HepG2 (cell line): ENCODE measurements around the gene SLX4. TPM values are rescaled to one million over a fixed set of nuclear protein-coding genes. Genes with fewer than 3 reads are reported as not detected.
A peak's percentile ranks its signal among the peaks of the same experiment; 100 is the strongest.

Source experiments
- CREM ChIP-seq, 2 experiments: sonication (generic) in 1 of 2; formaldehyde crosslinking in 1 of 2; IDR thresholded peaks; 2 replicates each; pipeline versions ENCODE4 v1.4.0 to v1.6.1; 2016 to 2020; ENCODE audit warnings: antibody characterized with exemption in 1 of 2, mild to moderate bottlenecking in 1 of 2, missing genetic modification reagents in 1 of 2
- DMAP1 ChIP-seq: IDR thresholded peaks from 2 replicates; pipeline ENCODE4 v1.6.1; 2016
- HMG20A ChIP-seq: IDR thresholded peaks from 2 replicates; pipeline ENCODE4 v1.6.1; 2016; ENCODE audit warnings: borderline replicate concordance
- KLF9 ChIP-seq: IDR thresholded peaks from 2 replicates; pipeline ENCODE4 v1.6.1; 2016; ENCODE audit warnings: low read depth
- MXD4 ChIP-seq: IDR thresholded peaks from 2 replicates; pipeline ENCODE4 v1.6.1; 2016; ENCODE audit warnings: mild to moderate bottlenecking, missing biosample characterization, missing genetic modification reagents
- SP4 ChIP-seq: sonication (generic); formaldehyde crosslinking; IDR thresholded peaks from 2 replicates; pipeline ENCODE4 v1.8.1; 2023; ENCODE audit warnings: mild to moderate bottlenecking, missing genetic modification reagents
- ZBTB7B ChIP-seq: sonication (generic); formaldehyde crosslinking; IDR thresholded peaks from 2 replicates; pipeline ENCODE4 v1.4.0; 2020; ENCODE audit warnings: missing genetic modification reagents
- ZNF549 ChIP-seq: sonication (generic); formaldehyde crosslinking; IDR thresholded peaks from 2 replicates; pipeline ENCODE4 v1.5.0; 2020; ENCODE audit warnings: missing genetic modification reagents
- ZSCAN30 ChIP-seq: sonication (generic); formaldehyde crosslinking; IDR thresholded peaks from 2 replicates; pipeline ENCODE4 v1.5.0; 2020; ENCODE audit warnings: mild to moderate bottlenecking, missing genetic modification reagents
- polyA plus RNA-seq, 8 experiments: library from polyadenylated mRNA; depleted of rRNA in 3 of 8; stranded (reverse) in 7 of 8; unstranded in 1 of 8; fragments of >200 nt; fragmentation: Illumina TruSeq in 4 of 8; extraction: Trizol in 4 of 8; gene quantifications; 2 replicates each; pipeline versions ENCODE4 v1.2.1 to v1.2.3, GENCODE V29; 2011 to 2016; ENCODE audit warnings: low read depth in 4 of 8, missing spikeins in 1 of 8, mixed read lengths in 1 of 8; ENCODE audit not compliant: insufficient read depth in 1 of 8
- total RNA-seq, 5 experiments: library from RNA; depleted of rRNA; stranded (reverse); fragments of >200 nt; fragmentation: Illumina TruSeq; extraction: Trizol; gene quantifications; 2 replicates each; pipeline ENCODE4 v1.2.3, GENCODE V29; 2016; ENCODE audit warnings: low read depth in 1 of 5
- TF ChIP-seq, protein P1 (sequence below): sonication (generic); formaldehyde crosslinking; IDR thresholded peaks from 2 replicates; pipeline ENCODE4 v1.4.0; 2020; ENCODE audit warnings: missing genetic modification reagents, borderline replicate concordance
- TF ChIP-seq, protein P2 (sequence below): sonication (generic); formaldehyde crosslinking; IDR thresholded peaks from 2 replicates; pipeline ENCODE4 v1.4.0; 2020; ENCODE audit warnings: missing genetic modification reagents; ENCODE audit errors: not compliant biosample characterization
- TF ChIP-seq, protein P3 (sequence below): sonication (generic); formaldehyde crosslinking; IDR thresholded peaks from 2 replicates; pipeline ENCODE4 v1.4.0; 2020; ENCODE audit warnings: mild to moderate bottlenecking, missing genetic modification reagents
- TF ChIP-seq, protein P4 (sequence below): sonication (generic); formaldehyde crosslinking; IDR thresholded peaks from 2 replicates; pipeline ENCODE4 v1.5.0; 2020; ENCODE audit warnings: mild to moderate bottlenecking, missing genetic modification reagents, borderline replicate concordance

SLX4 gene
- total and polyA plus RNA-seq, 2 of the 13 experiments (the other 11 are each of a cell fraction or from before 2014, with no cell fraction given) = 1.1 to 3.6 TPM

DNA sequence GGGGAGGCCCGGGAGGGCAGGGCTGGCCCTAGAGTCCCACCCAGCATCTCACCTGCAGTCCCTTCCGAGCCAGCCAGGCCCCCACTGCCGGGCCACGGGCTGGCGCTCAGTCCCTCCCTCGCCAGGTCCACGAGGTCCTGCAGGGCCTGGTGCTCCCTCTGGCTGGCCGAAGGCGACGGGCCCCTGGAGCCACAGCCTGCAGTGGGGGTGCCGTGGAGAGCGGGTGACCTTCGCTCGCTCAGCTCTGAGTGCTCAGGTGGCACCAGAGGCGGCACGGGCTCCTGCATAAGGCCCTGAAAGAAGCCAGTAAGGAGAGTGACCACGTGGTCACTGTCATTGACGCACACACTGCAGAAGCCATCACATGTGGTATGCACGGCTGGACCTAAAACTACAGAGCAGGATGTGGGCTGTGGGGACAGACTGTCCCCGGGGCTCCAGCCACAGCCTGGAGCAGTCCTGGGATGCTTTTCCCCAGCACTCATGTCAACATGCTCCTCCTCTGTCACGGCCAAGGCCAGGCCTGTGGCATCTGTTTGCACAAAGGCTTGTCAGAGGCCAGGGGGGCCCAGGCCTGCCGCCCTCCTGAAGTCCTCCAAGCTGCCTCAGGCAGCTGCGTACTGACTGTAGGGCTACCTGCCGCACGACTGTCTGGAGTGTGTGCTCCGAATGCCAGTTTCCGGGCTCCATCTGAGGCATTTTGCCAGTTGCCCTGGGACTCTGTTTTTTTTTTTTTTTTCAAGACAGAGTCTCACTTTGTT lies 15.1 kb downstream of the SLX4 start (continued):
- TF ChIP-seq HMG20A (CRISPR knock-in tag) = peak; percentile 78; the same call in 1 of the 2 replicates
- no peak for TF ChIP-seq ZNF549 (CRISPR knock-in tag)
- TF ChIP-seq, protein P1, sequence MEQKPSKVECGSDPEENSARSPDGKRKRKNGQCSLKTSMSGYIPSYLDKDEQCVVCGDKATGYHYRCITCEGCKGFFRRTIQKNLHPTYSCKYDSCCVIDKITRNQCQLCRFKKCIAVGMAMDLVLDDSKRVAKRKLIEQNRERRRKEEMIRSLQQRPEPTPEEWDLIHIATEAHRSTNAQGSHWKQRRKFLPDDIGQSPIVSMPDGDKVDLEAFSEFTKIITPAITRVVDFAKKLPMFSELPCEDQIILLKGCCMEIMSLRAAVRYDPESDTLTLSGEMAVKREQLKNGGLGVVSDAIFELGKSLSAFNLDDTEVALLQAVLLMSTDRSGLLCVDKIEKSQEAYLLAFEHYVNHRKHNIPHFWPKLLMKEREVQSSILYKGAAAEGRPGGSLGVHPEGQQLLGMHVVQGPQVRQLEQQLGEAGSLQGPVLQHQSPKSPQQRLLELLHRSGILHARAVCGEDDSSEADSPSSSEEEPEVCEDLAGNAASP (CRISPR knock-in tag) = peak; percentile 93; the same call in 1 of the 2 replicates
- no peak for TF ChIP-seq KLF9 (CRISPR knock-in tag)
- TF ChIP-seq, protein P2, sequence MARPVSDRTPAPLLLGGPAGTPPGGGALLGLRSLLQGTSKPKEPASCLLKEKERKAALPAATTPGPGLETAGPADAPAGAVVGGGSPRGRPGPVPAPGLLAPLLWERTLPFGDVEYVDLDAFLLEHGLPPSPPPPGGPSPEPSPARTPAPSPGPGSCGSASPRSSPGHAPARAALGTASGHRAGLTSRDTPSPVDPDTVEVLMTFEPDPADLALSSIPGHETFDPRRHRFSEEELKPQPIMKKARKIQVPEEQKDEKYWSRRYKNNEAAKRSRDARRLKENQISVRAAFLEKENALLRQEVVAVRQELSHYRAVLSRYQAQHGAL = peak; percentile 91
- peak; percentile 92 for TF ChIP-seq ZBTB7B (CRISPR knock-in tag)
- TF ChIP-seq ZSCAN30 (CRISPR knock-in tag) = peak; percentile 59; the same call in 1 of the 2 replicates
- peak; percentile 67; the same call in 1 of the 2 replicates for TF ChIP-seq MXD4 (CRISPR knock-in tag)
- TF ChIP-seq DMAP1 (CRISPR knock-in tag) = peak; percentile 89
- TF ChIP-seq CREM (IDR thresholded peaks at IDR 0.05) = peak; percentile 52; the same call in 1 of the 2 replicates
- no peak for TF ChIP-seq CREM (CRISPR knock-in tag; IDR thresholded peaks at IDR 0.05)
- TF ChIP-seq, protein P3, sequence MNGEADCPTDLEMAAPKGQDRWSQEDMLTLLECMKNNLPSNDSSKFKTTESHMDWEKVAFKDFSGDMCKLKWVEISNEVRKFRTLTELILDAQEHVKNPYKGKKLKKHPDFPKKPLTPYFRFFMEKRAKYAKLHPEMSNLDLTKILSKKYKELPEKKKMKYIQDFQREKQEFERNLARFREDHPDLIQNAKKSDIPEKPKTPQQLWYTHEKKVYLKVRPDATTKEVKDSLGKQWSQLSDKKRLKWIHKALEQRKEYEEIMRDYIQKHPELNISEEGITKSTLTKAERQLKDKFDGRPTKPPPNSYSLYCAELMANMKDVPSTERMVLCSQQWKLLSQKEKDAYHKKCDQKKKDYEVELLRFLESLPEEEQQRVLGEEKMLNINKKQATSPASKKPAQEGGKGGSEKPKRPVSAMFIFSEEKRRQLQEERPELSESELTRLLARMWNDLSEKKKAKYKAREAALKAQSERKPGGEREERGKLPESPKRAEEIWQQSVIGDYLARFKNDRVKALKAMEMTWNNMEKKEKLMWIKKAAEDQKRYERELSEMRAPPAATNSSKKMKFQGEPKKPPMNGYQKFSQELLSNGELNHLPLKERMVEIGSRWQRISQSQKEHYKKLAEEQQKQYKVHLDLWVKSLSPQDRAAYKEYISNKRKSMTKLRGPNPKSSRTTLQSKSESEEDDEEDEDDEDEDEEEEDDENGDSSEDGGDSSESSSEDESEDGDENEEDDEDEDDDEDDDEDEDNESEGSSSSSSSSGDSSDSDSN = peak; percentile 75
- TF ChIP-seq SP4 (CRISPR knock-in tag) = peak; percentile 58; the same call in 1 of the 2 replicates
- TF ChIP-seq, protein P4, sequence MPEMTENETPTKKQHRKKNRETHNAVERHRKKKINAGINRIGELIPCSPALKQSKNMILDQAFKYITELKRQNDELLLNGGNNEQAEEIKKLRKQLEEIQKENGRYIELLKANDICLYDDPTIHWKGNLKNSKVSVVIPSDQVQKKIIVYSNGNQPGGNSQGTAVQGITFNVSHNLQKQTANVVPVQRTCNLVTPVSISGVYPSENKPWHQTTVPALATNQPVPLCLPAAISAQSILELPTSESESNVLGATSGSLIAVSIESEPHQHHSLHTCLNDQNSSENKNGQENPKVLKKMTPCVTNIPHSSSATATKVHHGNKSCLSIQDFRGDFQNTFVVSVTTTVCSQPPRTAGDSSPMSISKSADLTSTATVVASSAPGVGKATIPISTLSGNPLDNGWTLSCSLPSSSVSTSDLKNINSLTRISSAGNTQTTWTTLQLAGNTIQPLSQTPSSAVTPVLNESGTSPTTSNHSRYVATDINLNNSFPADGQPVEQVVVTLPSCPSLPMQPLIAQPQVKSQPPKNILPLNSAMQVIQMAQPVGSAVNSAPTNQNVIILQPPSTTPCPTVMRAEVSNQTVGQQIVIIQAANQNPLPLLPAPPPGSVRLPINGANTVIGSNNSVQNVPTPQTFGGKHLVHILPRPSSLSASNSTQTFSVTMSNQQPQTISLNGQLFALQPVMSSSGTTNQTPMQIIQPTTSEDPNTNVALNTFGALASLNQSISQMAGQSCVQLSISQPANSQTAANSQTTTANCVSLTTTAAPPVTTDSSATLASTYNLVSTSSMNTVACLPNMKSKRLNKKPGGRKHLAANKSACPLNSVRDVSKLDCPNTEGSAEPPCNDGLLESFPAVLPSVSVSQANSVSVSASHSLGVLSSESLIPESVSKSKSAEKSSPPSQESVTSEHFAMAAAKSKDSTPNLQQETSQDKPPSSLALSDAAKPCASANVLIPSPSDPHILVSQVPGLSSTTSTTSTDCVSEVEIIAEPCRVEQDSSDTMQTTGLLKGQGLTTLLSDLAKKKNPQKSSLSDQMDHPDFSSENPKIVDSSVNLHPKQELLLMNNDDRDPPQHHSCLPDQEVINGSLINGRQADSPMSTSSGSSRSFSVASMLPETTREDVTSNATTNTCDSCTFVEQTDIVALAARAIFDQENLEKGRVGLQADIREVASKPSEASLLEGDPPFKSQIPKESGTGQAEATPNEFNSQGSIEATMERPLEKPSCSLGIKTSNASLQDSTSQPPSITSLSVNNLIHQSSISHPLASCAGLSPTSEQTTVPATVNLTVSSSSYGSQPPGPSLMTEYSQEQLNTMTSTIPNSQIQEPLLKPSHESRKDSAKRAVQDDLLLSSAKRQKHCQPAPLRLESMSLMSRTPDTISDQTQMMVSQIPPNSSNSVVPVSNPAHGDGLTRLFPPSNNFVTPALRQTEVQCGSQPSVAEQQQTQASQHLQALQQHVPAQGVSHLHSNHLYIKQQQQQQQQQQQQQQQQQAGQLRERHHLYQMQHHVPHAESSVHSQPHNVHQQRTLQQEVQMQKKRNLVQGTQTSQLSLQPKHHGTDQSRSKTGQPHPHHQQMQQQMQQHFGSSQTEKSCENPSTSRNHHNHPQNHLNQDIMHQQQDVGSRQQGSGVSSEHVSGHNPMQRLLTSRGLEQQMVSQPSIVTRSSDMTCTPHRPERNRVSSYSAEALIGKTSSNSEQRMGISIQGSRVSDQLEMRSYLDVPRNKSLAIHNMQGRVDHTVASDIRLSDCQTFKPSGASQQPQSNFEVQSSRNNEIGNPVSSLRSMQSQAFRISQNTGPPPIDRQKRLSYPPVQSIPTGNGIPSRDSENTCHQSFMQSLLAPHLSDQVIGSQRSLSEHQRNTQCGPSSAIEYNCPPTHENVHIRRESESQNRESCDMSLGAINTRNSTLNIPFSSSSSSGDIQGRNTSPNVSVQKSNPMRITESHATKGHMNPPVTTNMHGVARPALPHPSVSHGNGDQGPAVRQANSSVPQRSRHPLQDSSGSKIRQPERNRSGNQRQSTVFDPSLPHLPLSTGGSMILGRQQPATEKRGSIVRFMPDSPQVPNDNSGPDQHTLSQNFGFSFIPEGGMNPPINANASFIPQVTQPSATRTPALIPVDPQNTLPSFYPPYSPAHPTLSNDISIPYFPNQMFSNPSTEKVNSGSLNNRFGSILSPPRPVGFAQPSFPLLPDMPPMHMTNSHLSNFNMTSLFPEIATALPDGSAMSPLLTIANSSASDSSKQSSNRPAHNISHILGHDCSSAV (CRISPR knock-in tag) = no peak
